ENCODE measurements around the gene EPS8. TPM values are rescaled to one million over a fixed set of nuclear protein-coding genes. Genes with fewer than 3 reads are reported as not detected.

EPS8 gene
- polyA plus RNA-seq, 1 experiment: 69.9 TPM

DNA sequence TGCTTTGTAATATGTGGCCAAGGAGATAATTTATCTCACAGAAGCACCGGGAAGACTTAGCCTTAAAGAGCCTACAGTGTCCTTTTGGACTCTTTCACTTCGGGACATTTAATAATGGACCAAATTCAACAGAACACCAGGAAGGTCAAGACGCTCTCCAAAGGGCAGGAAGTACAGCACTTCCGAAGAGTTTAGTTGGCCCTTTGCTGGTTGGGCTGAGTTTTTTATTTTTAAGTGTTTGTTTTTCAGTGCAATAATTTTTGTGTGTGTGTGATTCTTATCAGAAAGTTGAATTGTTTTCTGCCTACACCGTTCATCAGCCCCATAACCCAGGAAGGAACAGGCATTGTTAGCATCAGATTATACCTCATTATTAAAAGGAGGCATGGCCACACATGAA is 193.0 kb downstream of the EPS8 start:
- TF ChIP-seq CTCF (IDR thresholded peaks at IDR 0.05; ENCODE audit: low read depth, low read length): no peak
- Histone ChIP-seq H3K9me3 (ENCODE audit: control insufficient read depth, insufficient read depth, low read length) (no peaks in the 10 kb centered on the region), H3K27me3 (ENCODE audit: control insufficient read depth, insufficient read depth, low read length) (no peaks in the 10 kb centered on the region), H3K4me3 (ENCODE audit: low read depth, low read length) (no peak overlapping the region), H3K27ac (ENCODE audit: low read depth, low read length) (no peak overlapping the region)
- DNase-seq (ENCODE audit: low read depth, low spot score): no peak
- POLR2A ChIA-PET: no interaction called here
- CTCF ChIA-PET: no interaction called here

- Histone ChIP-seq H3K27ac (ENCODE audit: low read depth, low read length) (no peak overlapping the region), H3K27me3 (ENCODE audit: control insufficient read depth, insufficient read depth, low read length) (no peaks in the 10 kb centered on the region), H3K4me3 (ENCODE audit: low read depth, low read length) (no peak overlapping the region), H3K9me3 (ENCODE audit: control insufficient read depth, insufficient read depth, low read length) (no peaks in the 10 kb centered on the region)
- DNase-seq (ENCODE audit: low read depth, low spot score): no peak
- TF ChIP-seq CTCF (IDR thresholded peaks at IDR 0.05; ENCODE audit: low read depth, low read length): peak; percentile 32
- ChIA-PET POLR2A (no interaction called here), CTCF (interaction anchor here (1.4 to 6.5 kb wide), 2 partner anchors 8 to 263 kb away, joined by 7 to 157 read pairs; no protein-coding TSS in a partner anchor)
Measured at GRCh38 chr12:15592934-15593333, 196.3 kb downstream of the EPS8 start.

GRCh38 chr12:15591811-15592210 is 197.4 kb downstream of the EPS8 start:
- Histone ChIP-seq H3K4me3 (ENCODE audit: low read depth, low read length) (no peak overlapping the region), H3K27ac (ENCODE audit: low read depth, low read length) (no peak overlapping the region), H3K9me3 (ENCODE audit: control insufficient read depth, insufficient read depth, low read length) (no peaks in the 10 kb centered on the region), H3K27me3 (ENCODE audit: control insufficient read depth, insufficient read depth, low read length) (no peaks in the 10 kb centered on the region)
- no peak for DNase-seq (ENCODE audit: low read depth, low spot score)
- ChIA-PET POLR2A (no interaction called here), CTCF (interaction anchor here (0.6 to 6.5 kb wide), 5 partner anchors 42 to 265 kb away, joined by 3 to 157 read pairs (median 14); no protein-coding TSS in a partner anchor)
- no peak for TF ChIP-seq CTCF (IDR thresholded peaks at IDR 0.05; ENCODE audit: low read depth, low read length)

- ChIA-PET CTCF (interaction anchor here (0.5 to 6.5 kb wide), 50 partner anchors 9 to 934 kb away, joined by 3 to 157 read pairs (median 5); no protein-coding TSS in a partner anchor), POLR2A (no interaction called here)
- peak; percentile 95 for TF ChIP-seq CTCF (IDR thresholded peaks at IDR 0.05; ENCODE audit: low read depth, low read length)
- Histone ChIP-seq H3K9me3 (ENCODE audit: control insufficient read depth, insufficient read depth, low read length) (no peaks in the 10 kb centered on the region), H3K27me3 (ENCODE audit: control insufficient read depth, insufficient read depth, low read length) (no peaks in the 10 kb centered on the region), H3K4me3 (ENCODE audit: low read depth, low read length) (peak overlapping the region; percentile 56), H3K27ac (ENCODE audit: low read depth, low read length) (no peak overlapping the region)
- DNase-seq (ENCODE audit: low read depth, low spot score): peak; percentile 41
Measured at GRCh38 chr12:15590180-15590826, 198.9 kb downstream of the EPS8 start.

DNA sequence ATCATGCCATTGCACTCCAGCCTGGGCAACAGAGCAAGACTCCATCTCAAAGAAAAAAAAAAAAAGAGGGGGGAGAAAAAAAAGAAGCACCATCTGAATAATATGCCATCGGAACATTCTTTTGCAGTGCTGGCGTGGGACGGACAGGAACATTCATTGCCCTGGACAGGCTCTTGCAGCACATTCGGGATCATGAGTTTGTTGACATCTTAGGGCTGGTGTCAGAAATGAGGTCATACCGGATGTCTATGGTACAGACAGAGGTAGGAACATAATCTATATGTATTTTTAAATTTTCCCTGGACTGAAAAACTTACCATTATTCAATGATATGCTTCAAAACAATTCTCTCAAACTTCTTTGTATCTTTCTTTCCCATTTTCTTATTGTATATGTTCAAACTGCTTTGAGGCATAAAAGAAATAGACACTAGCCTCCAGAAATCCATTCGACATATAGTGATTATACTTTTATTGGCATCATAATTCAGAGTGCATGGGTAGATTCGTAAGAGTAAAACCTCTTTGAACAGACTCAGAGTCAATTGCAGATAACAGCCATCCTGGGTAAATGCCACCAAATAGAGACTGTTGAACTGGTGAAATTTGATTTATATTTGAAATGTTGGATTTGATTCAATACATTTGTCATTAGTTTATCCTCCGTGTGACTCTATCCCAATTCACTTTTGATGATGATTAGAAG is 199.7 kb downstream of the EPS8 start:
- H3K27me3 ChIP-seq (ENCODE audit: control insufficient read depth, insufficient read depth, low read length): no peaks in the 10 kb centered on the region
- H3K9me3 ChIP-seq (ENCODE audit: control insufficient read depth, insufficient read depth, low read length): no peaks in the 10 kb centered on the region
- no peak overlapping the region for H3K27ac ChIP-seq (ENCODE audit: low read depth, low read length)
- CTCF ChIA-PET: interaction anchor here (0.5 to 7.6 kb wide), 55 partner anchors 8 to 935 kb away, joined by 3 to 157 read pairs (median 5); no protein-coding TSS in a partner anchor
- POLR2A ChIA-PET: no interaction called here
- no peak overlapping the region for H3K4me3 ChIP-seq (ENCODE audit: low read depth, low read length)
- no peak for TF ChIP-seq CTCF (IDR thresholded peaks at IDR 0.05; ENCODE audit: low read depth, low read length)
- DNase-seq (ENCODE audit: low read depth, low spot score): no peak
